Endothelial cell (in vitro differentiated cells): ENCODE results near the gene SIX2. TPM values are rescaled to one million over a fixed set of nuclear protein-coding genes. Genes with fewer than 3 reads are reported as not detected.

Experiments
- DNase-seq: peaks from one replicate; pipeline ENCODE4 v3.0.0; 2021; ENCODE audit warnings: low spot score
- H3K27ac Mint-ChIP-seq: one replicate; pipeline ENCODE4 v1.8.0; 2021; ENCODE audit warnings: mixed read lengths, inconsistent platforms; ENCODE audit not compliant: unreplicated experiment
- H3K27me3 Mint-ChIP-seq: one replicate; pipeline ENCODE4 v1.8.0; 2021; ENCODE audit warnings: mild to moderate bottlenecking, moderate library complexity, mixed read lengths, inconsistent platforms; ENCODE audit not compliant: unreplicated experiment
- H3K36me3 Mint-ChIP-seq: one replicate; pipeline ENCODE4 v1.8.0; 2021; ENCODE audit warnings: mild to moderate bottlenecking, low read depth, mixed read lengths, inconsistent platforms; ENCODE audit not compliant: unreplicated experiment
- H3K4me1 Mint-ChIP-seq: one replicate; pipeline ENCODE4 v1.8.0; 2021; ENCODE audit warnings: mild to moderate bottlenecking, mixed read lengths, inconsistent platforms; ENCODE audit not compliant: unreplicated experiment
- H3K4me3 Mint-ChIP-seq: one replicate; pipeline ENCODE4 v1.8.0; 2021; ENCODE audit warnings: mild to moderate bottlenecking, mixed read lengths, inconsistent platforms; ENCODE audit not compliant: unreplicated experiment
- H3K9me3 Mint-ChIP-seq: one replicate; pipeline ENCODE4 v1.8.0; 2021; ENCODE audit warnings: mixed read lengths, inconsistent platforms; ENCODE audit not compliant: unreplicated experiment
- CTCF ChIP-seq: fragments of 200-600 bp; sonication (generic); IDR thresholded peaks from one replicate; pipeline ENCODE4 v1.5.0; 2021; ENCODE audit warnings: antibody characterized with exemption; ENCODE audit not compliant: unreplicated experiment
- long read RNA-seq: library from polyadenylated mRNA; unstranded; transcript quantifications from one replicate; pipeline ENCODE4 v2.0.0, GENCODE V29; 2020; ENCODE audit not compliant: unreplicated experiment
- total RNA-seq: library from RNA; stranded (reverse); fragmentation: NEBNext Ultra II Directional; extraction: Animal tissue kit (Norgen Biotek cat#: 25700); gene quantifications from one replicate; pipeline ENCODE4 v1.2.1, GENCODE V29; 2021; ENCODE audit not compliant: unreplicated experiment

The SIX2 gene
- 2.0 TPM for total RNA-seq
- long read RNA-seq: 0 reads

GRCh38 chr2:45009303-45009927 lies at the start of gene SIX2:
Gene SIX2, minus strand, starts transcription at chr2:45009452. Its CDS starts 342 bp downstream, at chr2:45009110.
- DNase-seq: peak; percentile 75
- no peaks in the 10 kb centered on the region for H3K9me3 Mint-ChIP-seq
- peaks cover 36% of the 10 kb centered on the region for H3K27me3 Mint-ChIP-seq
- peak within 1 kb of the TSS; percentile 85 for H3K4me3 Mint-ChIP-seq
- H3K36me3 Mint-ChIP-seq: no peaks in the 10 kb centered on the region
- peaks cover 28% of the 10 kb centered on the region for H3K4me1 Mint-ChIP-seq
- TF ChIP-seq CTCF: no peak
- no peak within 1 kb of the TSS for H3K27ac Mint-ChIP-seq

- H3K27ac Mint-ChIP-seq: no peak overlapping the region
- no peak overlapping the region for H3K4me3 Mint-ChIP-seq
- H3K27me3 Mint-ChIP-seq: peaks cover 6% of the 10 kb centered on the region
- DNase-seq: no peak
- H3K9me3 Mint-ChIP-seq: no peaks in the 10 kb centered on the region
- TF ChIP-seq CTCF: no peak
- no peaks in the 10 kb centered on the region for H3K36me3 Mint-ChIP-seq
- no peaks in the 10 kb centered on the region for H3K4me1 Mint-ChIP-seq
These were observed 45.9 kb upstream of the SIX2 start for GRCh38 chr2:45055162-45055605.

- H3K27me3 Mint-ChIP-seq: peaks cover 6% of the 10 kb centered on the region
- H3K27ac Mint-ChIP-seq: no peak overlapping the region
- H3K4me1 Mint-ChIP-seq: no peaks in the 10 kb centered on the region
These were observed 44.7 kb upstream of the SIX2 start for GRCh38 chr2:45053966-45054365.

GRCh38 chr2:45052388-45052928 lies 43.2 kb upstream of the SIX2 start:
- no peak overlapping the region for H3K4me3 Mint-ChIP-seq

More at GRCh38 chr2:45053966-45054365, 44.7 kb upstream of the SIX2 start:
- no peak for TF ChIP-seq CTCF
- DNase-seq: no peak
- Mint-ChIP-seq H3K4me3 (no peak overlapping the region), H3K36me3 (no peaks in the 10 kb centered on the region), H3K9me3 (no peaks in the 10 kb centered on the region)

More at GRCh38 chr2:45052388-45052928, 43.2 kb upstream of the SIX2 start:
- peaks cover 6% of the 10 kb centered on the region for H3K27me3 Mint-ChIP-seq
- TF ChIP-seq CTCF: no peak
- H3K27ac Mint-ChIP-seq: no peak overlapping the region
- H3K4me1 Mint-ChIP-seq: no peaks in the 10 kb centered on the region
- H3K36me3 Mint-ChIP-seq: no peaks in the 10 kb centered on the region
- no peak for DNase-seq
- H3K9me3 Mint-ChIP-seq: no peaks in the 10 kb centered on the region
